HepG2 (cell line): ENCODE data around the gene ADARB1. TPM values are rescaled to one million over a fixed set of nuclear protein-coding genes. Genes with fewer than 3 reads are reported as not detected.

Experiments used
- ATAC-seq: fragments of 200-7000 bp; cut with Tn5 transposase; 3 replicates; pipeline ENCODE4 v1.9.1; 2020; ENCODE audit warnings: mild to moderate bottlenecking, moderate library complexity
- BruUV-seq: library from RNA; stranded (reverse); fragments of 400-500 nt; replicated peaks from 2 replicates; lab custom pipeline; 2021; lab: Mats Ljungman, UMichigan
- CTCF ChIA-PET: fragments of 300-600 bp; formaldehyde crosslinking; extraction: SDS; loops from one replicate; lab custom pipeline; 2021; ENCODE audit warnings: low total read pairs, inconsistent platforms, low intra/inter-chr PET ratio; lab: Yijun Ruan, JAX
- POLR2A ChIA-PET: fragments of 350-600 bp; sonication (Branson Sonifier 250); formaldehyde crosslinking; loops from one replicate; lab custom pipeline; 2020; ENCODE audit warnings: antibody characterized with exemption, inconsistent platforms; lab: Yijun Ruan, JAX
- DNase-seq: peaks from one replicate; pipeline ENCODE4 v3.0.0-alpha.2; 2015; ENCODE audit warnings: low spot score
- FAIRE-seq: peaks from 3 replicates; lab custom pipeline; 2011; peaks lifted over from hg19 to GRCh38; lab: Jason Lieb, UNC
- H2AFZ ChIP-seq: one replicate; pipeline ENCODE4 v1.6.1; 2011; ENCODE audit warnings: low read length, inconsistent platforms
- H3K27ac ChIP-seq: fragments of 300-600 bp; 3 replicates; pipeline ENCODE4 v1.8.0; 2011; ENCODE audit warnings: mixed run types, mild to moderate bottlenecking, mixed read lengths, low read length, inconsistent platforms; ENCODE audit not compliant: insufficient read depth; ENCODE audit errors: extremely low read length
- H3K27me3 ChIP-seq, 2 experiments: fragments of 200-600 bp in 1 of 2; 2 replicates in 1 of 2; 3 replicates in 1 of 2; pipeline versions ENCODE4 v1.6.0 to v1.8.0; 2011; ENCODE audit warnings: low read length in 2 of 2, mild to moderate bottlenecking in 2 of 2, moderate library complexity in 2 of 2, inconsistent platforms in 1 of 2; ENCODE audit not compliant: insufficient read depth in 2 of 2, control insufficient read depth in 1 of 2
- H3K36me3 ChIP-seq, 2 experiments: fragments of 200-600 bp in 1 of 2; replicated peaks in 1 of 2; 2 replicates in 1 of 2; 3 replicates in 1 of 2; pipeline versions ENCODE4 v1.5.1 to v1.8.0; 2011; ENCODE audit warnings: low read length in 2 of 2, inconsistent platforms in 1 of 2; ENCODE audit not compliant: insufficient read depth in 2 of 2, control insufficient read depth in 1 of 2
- H3K4me1 ChIP-seq: 2 replicates; pipeline ENCODE4 v1.5.1; 2012; ENCODE audit warnings: low read length, inconsistent platforms; ENCODE audit not compliant: insufficient read depth
- H3K4me2 ChIP-seq: 2 replicates; pipeline ENCODE4 v1.6.0; 2011; ENCODE audit warnings: low read depth, low read length, inconsistent platforms
- H3K4me3 ChIP-seq, 3 experiments: fragments of 200-600 bp in 1 of 3; sonication (generic), shearing (Covaris generic) in 1 of 3; replicated peaks in 1 of 3; 2 replicates each; pipeline ENCODE4 v1.5.1; 2011 to 2016; ENCODE audit warnings: low read length in 3 of 3, inconsistent platforms in 2 of 3, low read depth in 2 of 3, mild to moderate bottlenecking in 2 of 3, control low read depth in 1 of 3, mixed read lengths in 1 of 3; ENCODE audit not compliant: insufficient read depth in 1 of 3
- H3K79me2 ChIP-seq: one replicate; pipeline ENCODE4 v1.6.1; 2011; ENCODE audit warnings: low read length, inconsistent platforms; ENCODE audit not compliant: insufficient read depth
- H3K9ac ChIP-seq: 2 replicates; pipeline ENCODE4 v1.6.0; 2011; ENCODE audit warnings: mild to moderate bottlenecking, low read depth, low read length, inconsistent platforms; ENCODE audit not compliant: insufficient read depth
- H3K9me3 ChIP-seq: 2 replicates; pipeline ENCODE4 v1.5.1; 2012; ENCODE audit warnings: mild to moderate bottlenecking, low read length
- H4K20me1 ChIP-seq: 2 replicates; pipeline ENCODE4 v1.6.0; 2011; ENCODE audit warnings: inconsistent platforms, mild to moderate bottlenecking, low read length, moderate library complexity; ENCODE audit not compliant: insufficient read depth
- ELF3 ChIP-seq: IDR thresholded peaks from 2 replicates; pipeline ENCODE4 v1.6.1; 2016; ENCODE audit warnings: missing genetic modification reagents, missing compliant biosample characterization
- GMEB1 ChIP-seq: sonication (generic); formaldehyde crosslinking; IDR thresholded peaks from 2 replicates; pipeline ENCODE4 v1.5.1; 2020; ENCODE audit warnings: missing genetic modification reagents, mild to moderate bottlenecking, borderline replicate concordance
- MZF1 ChIP-seq: sonication (generic); formaldehyde crosslinking; IDR thresholded peaks from 2 replicates; pipeline ENCODE4 v1.8.1; 2023; ENCODE audit warnings: mild to moderate bottlenecking, missing genetic modification reagents, borderline replicate concordance
- ZNF281 ChIP-seq: sonication (generic); formaldehyde crosslinking; IDR thresholded peaks from 2 replicates; pipeline ENCODE4 v1.4.0; 2020; ENCODE audit warnings: missing genetic modification reagents, borderline replicate concordance
- ZNF3 ChIP-seq: IDR thresholded peaks from 2 replicates; pipeline ENCODE4 v1.7.0; 2017; ENCODE audit warnings: inconsistent platforms
- ZNF318 ChIP-seq: sonication (generic); formaldehyde crosslinking; IDR thresholded peaks from 2 replicates; pipeline ENCODE4 v1.4.0; 2020; ENCODE audit warnings: mild to moderate bottlenecking, missing genetic modification reagents
- ZSCAN22 ChIP-seq: sonication (generic); formaldehyde crosslinking; IDR thresholded peaks from 2 replicates; pipeline ENCODE4 v1.4.0; 2020; ENCODE audit warnings: mild to moderate bottlenecking, missing genetic modification reagents
- WGBS: methylation state at CpG from one replicate; pipeline ENCODE4 v1.1.6; 2017; ENCODE audit warnings: low lambda C conversion rate; 5-methylcytosine and 5-hydroxymethylcytosine counted together
- in situ Hi-C: cut with HindIII; loops from 2 replicates; pipeline ENCODE4 v1.10.0; 2017; ENCODE audit warnings: low pct_unique_long_range_greater_than_20kb; ENCODE audit not compliant: extremely low pct_ligation_motif_present
- intact Hi-C: fragments of 100-400 bp; cut with micrococcal nuclease; formaldehyde crosslinking; loops from one replicate; pipeline ENCODE4 v1.10.0; 2022; ENCODE audit not compliant: unreplicated experiment
- polyA plus RNA-seq, 8 experiments: library from polyadenylated mRNA; depleted of rRNA in 3 of 8; stranded (reverse) in 7 of 8; unstranded in 1 of 8; fragments of >200 nt; fragmentation: Illumina TruSeq in 4 of 8; extraction: Trizol in 4 of 8; gene quantifications; 2 replicates each; pipeline versions ENCODE4 v1.2.1 to v1.2.3, GENCODE V29; 2011 to 2016; ENCODE audit warnings: low read depth in 4 of 8, missing spikeins in 1 of 8, mixed read lengths in 1 of 8; ENCODE audit not compliant: insufficient read depth in 1 of 8
- total RNA-seq, 5 experiments: library from RNA; depleted of rRNA; stranded (reverse); fragments of >200 nt; fragmentation: Illumina TruSeq; extraction: Trizol; gene quantifications; 2 replicates each; pipeline ENCODE4 v1.2.3, GENCODE V29; 2016; ENCODE audit warnings: low read depth in 1 of 5

Gene ADARB1
- total and polyA plus RNA-seq, 2 of the 13 experiments (the other 11 are each of a cell fraction or from before 2014, with no cell fraction given): 6.6 to 10.0 TPM

GRCh38 chr21:45095505-45095904 is 21.1 kb downstream of the ADARB1 start:
- no peak for DNase-seq
- ATAC-seq: no peak
- 94% methylated on average over 10 of the region's 11 CpGs for WGBS
- H3K4me2 ChIP-seq: no peak overlapping the region
- H3K9ac ChIP-seq: no peak overlapping the region
- intact Hi-C loops: no loop called here
- H2AFZ ChIP-seq: no peak overlapping the region
- H3K79me2 ChIP-seq: peaks cover 6% of the 10 kb centered on the region
- H4K20me1 ChIP-seq: no peaks in the 10 kb centered on the region
- H3K4me1 ChIP-seq: no peaks in the 10 kb centered on the region
- no TSS peak for BruUV-seq
- H3K4me3 ChIP-seq: no peak overlapping the region
- H3K27me3 ChIP-seq: no peaks in the 10 kb centered on the region; a peak in 1 of 5 replicates
- no peaks in the 10 kb centered on the region for H3K36me3 ChIP-seq
- ChIA-PET CTCF (no interaction called here), POLR2A (no interaction called here)
- TF ChIP-seq ZNF3 (CRISPR knock-in tag) (no peak), GMEB1 (no peak), ZNF318 (no peak), ELF3 (CRISPR knock-in tag) (no peak), ZSCAN22 (CRISPR knock-in tag) (no peak), ZNF281 (CRISPR knock-in tag) (no peak), MZF1 (CRISPR knock-in tag) (no peak)
- TF ChIP-seq, all 625 proteins: peak for 0
- FAIRE-seq: no peak
- no peaks in the 10 kb centered on the region for H3K9me3 ChIP-seq
- in situ Hi-C loops: no loop called here
- H3K27ac ChIP-seq: no peak overlapping the region
